ENCODE results near the gene ESD.
"Not testable (repeated sequence)": the region's sequence is repeated elsewhere in the genome, so short reads cannot be mapped to it uniquely, and the experiment has no call there.

- TF ChIP-seq CTCF (IDR thresholded peaks at IDR 0.05; ENCODE audit: low read depth, low read length, poor library complexity, severe bottlenecking); EZH2phosphoT487 (IDR thresholded peaks at IDR 0.05; ENCODE audit: borderline replicate concordance, low read length): not testable (repeated sequence)
Observed at GRCh38 chr13:46755508-46755907, 41.5 kb downstream of the ESD start.
